GM10266 (cell line): ENCODE data around the gene THAP2.

ENCODE experiments used
- DNase-seq: peaks from one replicate; pipeline ENCODE4 v3.0.0; 2012; ENCODE audit errors: extremely low spot score
- CTCF ChIP-seq: IDR thresholded peaks from 2 replicates; pipeline ENCODE4 v1.5.1; 2012; ENCODE audit warnings: mild to moderate bottlenecking, low read depth; ENCODE audit not compliant: control insufficient read depth, insufficient read depth; ENCODE audit errors: missing control alignments

The THAP2 gene

GRCh38 chr12:71703206-71703605, 39.1 kb downstream of the THAP2 start:
- no peak for TF ChIP-seq CTCF
- no peak for DNase-seq

- no peak for DNase-seq
- no peak for TF ChIP-seq CTCF
These were observed 40.8 kb downstream of the THAP2 start for GRCh38 chr12:71704920-71705319.

GRCh38 chr12:71708658-71709057, 44.6 kb downstream of the THAP2 start:
- TF ChIP-seq CTCF: no peak
- no peak for DNase-seq

GRCh38 chr12:71710276-71711125, 46.4 kb downstream of the THAP2 start:
- DNase-seq: no peak
- TF ChIP-seq CTCF: no peak

GRCh38 chr12:71718611-71719010, 54.5 kb downstream of the THAP2 start:
- DNase-seq: no peak
- no peak for TF ChIP-seq CTCF

- TF ChIP-seq CTCF: no peak
- no peak for DNase-seq
These were observed 55.7 kb downstream of the THAP2 start for GRCh38 chr12:71719647-71720370.
